Lung (tissue), 12 donors: Measurements from ENCODE around the gene MMS19. TPM values are rescaled to one million over a fixed set of nuclear protein-coding genes. Genes with fewer than 3 reads are reported as not detected.

Experiments used
- ATAC-seq: fragments of 200-7000 bp; cut with Tn5 transposase; one replicate; pipeline ENCODE4 v1.9.1; 2020; ENCODE audit warnings: moderate number of reproducible peaks; ENCODE audit not compliant: insufficient read depth, low FRiP score
- DNase-seq, 3 donors: peaks; one replicate each; pipeline ENCODE4 v3.0.0-alpha.2; 2013 to 2017
- H3K27ac ChIP-seq, 2 donors: one replicate each; pipeline ENCODE4 v1.5.1; 2013; ENCODE audit warnings: mild to moderate bottlenecking in 2 of 2, moderate library complexity in 2 of 2, control low read depth in 1 of 2, inconsistent platforms in 1 of 2, low read depth in 1 of 2, low read length in 1 of 2
- H3K27me3 ChIP-seq, 3 donors: one replicate each; pipeline ENCODE4 v1.5.1; 2013; ENCODE audit warnings: low read length in 2 of 3; ENCODE audit not compliant: control insufficient read depth in 3 of 3, insufficient read depth in 3 of 3
- H3K36me3 ChIP-seq, 4 donors: one replicate each; pipeline ENCODE4 v1.5.1; 2013; ENCODE audit warnings: low read length in 4 of 4, mild to moderate bottlenecking in 1 of 4, moderate library complexity in 1 of 4; ENCODE audit not compliant: control insufficient read depth in 4 of 4, insufficient read depth in 4 of 4
- H3K4me1 ChIP-seq, 5 donors: one replicate each; pipeline ENCODE4 v1.5.1; 2013; ENCODE audit warnings: low read length in 5 of 5, mild to moderate bottlenecking in 2 of 5, moderate library complexity in 1 of 5; ENCODE audit not compliant: control insufficient read depth in 5 of 5, insufficient read depth in 5 of 5
- H3K4me3 ChIP-seq: one replicate; pipeline ENCODE4 v1.5.1; 2013; ENCODE audit warnings: mild to moderate bottlenecking, control low read depth, moderate library complexity
- H3K9ac ChIP-seq, 2 donors: one replicate each; pipeline ENCODE4 v1.5.1; 2013; ENCODE audit warnings: low read length in 2 of 2, control low read depth in 1 of 2; ENCODE audit not compliant: insufficient read depth in 1 of 2
- H3K9me3 ChIP-seq, 4 donors: one replicate each; pipeline ENCODE4 v1.5.1; 2013; ENCODE audit warnings: low read length in 3 of 4, mild to moderate bottlenecking in 1 of 4, moderate library complexity in 1 of 4; ENCODE audit not compliant: control insufficient read depth in 4 of 4, insufficient read depth in 3 of 4
- CTCF ChIP-seq: IDR thresholded peaks from 2 replicates; pipeline ENCODE4 v1.5.1; 2012; ENCODE audit warnings: mild to moderate bottlenecking; ENCODE audit errors: control extremely low read depth, extremely low read depth
- WGBS, 2 donors: extraction: QIAGEN DNeasy Blood & Tissue Kit; methylation state at CpG; one replicate each; pipeline ENCODE4 v1.1.7; 2013; 5-methylcytosine and 5-hydroxymethylcytosine counted together
- polyA plus RNA-seq, 2 donors: library from polyadenylated mRNA; stranded (reverse); fragments of 200-250 nt; gene quantifications; one replicate each; pipeline ENCODE4 v1.2.1, GENCODE V29; 2013
- total RNA-seq, 2 donors: library from RNA; depleted of rRNA in 1 of 2; stranded (reverse); fragments of >200 nt in 1 of 2; gene quantifications; one replicate each; pipeline ENCODE4 v1.2.1, GENCODE V29; 2014 to 2021
- donor health status: control.
- donor health status: control.
- donor health status: Bipolar disorder and iron deficiency.
- donor health status: healthy.
- donor health status: DM: yes; HTN: yes; CAD: no.

Gene MMS19
- total and polyA plus RNA-seq, 4 donors = 39.9 to 74.5 (median 62.5) TPM

GRCh38 chr10:97442277-97442676 is 55.9 kb downstream of the MMS19 start:
- DNase-seq = no peak
- Histone ChIP-seq H3K27ac (no peak overlapping the region), H3K4me3 (no peak overlapping the region), H3K9me3 (no peaks in the 10 kb centered on the region), H3K4me1 (peaks cover 0 to 17% (median 10%) of the 10 kb centered on the region in 5 donors), H3K27me3 (no peaks in the 10 kb centered on the region), H3K9ac (no peak overlapping the region), H3K36me3 (peaks cover 0 to 21% (median 10%) of the 10 kb centered on the region in 4 donors)
- ATAC-seq = no peak
- 100% methylated on average over 1 of the region's 1 CpG for WGBS, 2 donors
- no peak for TF ChIP-seq CTCF

GRCh38 chr10:97435211-97435610 is 63.0 kb downstream of the MMS19 start:
- Histone ChIP-seq H3K36me3 (peaks cover 24 to 41% (median 39%) of the 10 kb centered on the region in 4 donors), H3K9ac (no peak overlapping the region), H3K4me1 (no peaks in the 10 kb centered on the region), H3K27me3 (no peaks in the 10 kb centered on the region), H3K27ac (no peak overlapping the region), H3K4me3 (no peak overlapping the region), H3K9me3 (no peaks in the 10 kb centered on the region)
- ATAC-seq (no peak), DNase-seq (no peak)
- TF ChIP-seq CTCF = no peak
- WGBS, 2 donors = 90% methylated on average over 6 of the region's 6 CpGs

- 88 to 92% methylated on average over 1 of the region's 1 CpG for WGBS, 2 donors
- Histone ChIP-seq H3K9me3 (no peaks in the 10 kb centered on the region), H3K4me3 (no peak overlapping the region), H3K27me3 (no peaks in the 10 kb centered on the region), H3K9ac (no peak overlapping the region), H3K36me3 (peaks cover 24 to 41% (median 39%) of the 10 kb centered on the region in 4 donors), H3K4me1 (no peaks in the 10 kb centered on the region), H3K27ac (no peak overlapping the region)
- no peak for TF ChIP-seq CTCF
- no peak for DNase-seq
- ATAC-seq = no peak
Observed at GRCh38 chr10:97434557-97434956, 63.7 kb downstream of the MMS19 start.

- peaks cover 24 to 43% (median 35%) of the 10 kb centered on the region in 4 donors for H3K36me3 ChIP-seq
- ATAC-seq = no peak
- no peak overlapping the region for H3K4me3 ChIP-seq
- no peak for DNase-seq
- H3K9ac ChIP-seq = no peak overlapping the region
- no peak for TF ChIP-seq CTCF
- no peak overlapping the region for H3K27ac ChIP-seq
- H3K27me3 ChIP-seq = no peaks in the 10 kb centered on the region
- H3K4me1 ChIP-seq = no peaks in the 10 kb centered on the region
- no peaks in the 10 kb centered on the region for H3K9me3 ChIP-seq
Observed at GRCh38 chr10:97434055-97434454, 64.2 kb downstream of the MMS19 start.
